Measurements from ENCODE around the gene FOXD3. TPM values are rescaled to one million over a fixed set of nuclear protein-coding genes. Genes with fewer than 3 reads are reported as not detected.

FOXD3 gene
- total RNA-seq, 2 donors from 2014 or later, result 0.27 to 0.75 TPM

- intact Hi-C loops (cut with DNase I, micrococcal nuclease), result no loop called here
- DNase-seq, result no peak
- no peak for ATAC-seq
Measured at GRCh38 chr1:63319046-63320021, 3.0 kb upstream of the FOXD3 start.

- intact Hi-C loops (cut with DNase I, micrococcal nuclease), result no loop called here
- no peak for DNase-seq
- ATAC-seq, result no peak
Measured at GRCh38 chr1:63320022-63320721, 2.2 kb upstream of the FOXD3 start.

GRCh38 chr1:63321066-63321784 is 1.1 kb upstream of the FOXD3 start:
- DNase-seq (no peak), ATAC-seq (no peak)
- intact Hi-C loops (cut with DNase I, micrococcal nuclease), result no loop called here

- no peak for DNase-seq
- no peak for ATAC-seq
- intact Hi-C loops (cut with DNase I, micrococcal nuclease), result no loop called here
Measured at GRCh38 chr1:63321785-63322113, 618 bp upstream of the FOXD3 start.

- intact Hi-C loops (cut with DNase I, micrococcal nuclease), result no loop called here
- peak in 1 of 2 donors; percentile 53 for DNase-seq
- peak; percentile 53 for ATAC-seq
Measured at GRCh38 chr1:63322944-63323864, 837 bp downstream of the FOXD3 start.

GRCh38 chr1:63323865-63324778 is 1.8 kb downstream of the FOXD3 start:
- peak; percentile 17 for ATAC-seq
- intact Hi-C loops (cut with DNase I, micrococcal nuclease), result no loop called here

GRCh38 chr1:63324779-63325119 is 2.4 kb downstream of the FOXD3 start:
- ATAC-seq (no peak), DNase-seq (no peak)
- intact Hi-C loops (cut with DNase I, micrococcal nuclease), result no loop called here

More at GRCh38 chr1:63323865-63324778, 1.8 kb downstream of the FOXD3 start:
- no peak for DNase-seq

GRCh38 chr1:63325279-63325985 is 3.1 kb downstream of the FOXD3 start:
- intact Hi-C loops (cut with DNase I, micrococcal nuclease), result no loop called here
- no peak for DNase-seq
- no peak for ATAC-seq

- DNase-seq, result no peak
- intact Hi-C loops (cut with DNase I, micrococcal nuclease), result no loop called here
- no peak for ATAC-seq
Measured at GRCh38 chr1:63326106-63326472, 3.7 kb downstream of the FOXD3 start.

- DNase-seq (no peak), ATAC-seq (no peak)
- intact Hi-C loops (cut with DNase I, micrococcal nuclease), result no loop called here
Measured at GRCh38 chr1:63326473-63327380, 4.4 kb downstream of the FOXD3 start.

- DNase-seq, result peak in 1 of 2 donors; percentile 74
- intact Hi-C loops (cut with DNase I, micrococcal nuclease), result no loop called here
Measured at GRCh38 chr1:63327417-63328054, 5.2 kb downstream of the FOXD3 start.

GRCh38 chr1:63328122-63328521 is 5.8 kb downstream of the FOXD3 start:
- ATAC-seq (no peak), DNase-seq (no peak)
- intact Hi-C loops (cut with DNase I, micrococcal nuclease), result no loop called here

More at GRCh38 chr1:63327417-63328054, 5.2 kb downstream of the FOXD3 start:
- ATAC-seq, result peak; percentile 82

- intact Hi-C loops (cut with DNase I, micrococcal nuclease), result no loop called here
- DNase-seq (no peak), ATAC-seq (no peak)
Measured at GRCh38 chr1:63328781-63329180, 6.4 kb downstream of the FOXD3 start.

- intact Hi-C loops (cut with DNase I, micrococcal nuclease), result no loop called here
- DNase-seq, result no peak
- no peak for ATAC-seq
Measured at GRCh38 chr1:63329621-63330330, 7.4 kb downstream of the FOXD3 start.

- DNase-seq (no peak), ATAC-seq (no peak)
- intact Hi-C loops (cut with DNase I, micrococcal nuclease), result no loop called here
Measured at GRCh38 chr1:63330331-63330916, 8.1 kb downstream of the FOXD3 start.
